NCI-H460 (cell line): ENCODE measurements around the gene PCSK4. TPM values are rescaled to one million over a fixed set of nuclear protein-coding genes. Genes with fewer than 3 reads are reported as not detected.
A peak's percentile ranks its signal among the peaks of the same experiment; 100 is the strongest.
"Not testable (repeated sequence)": the region's sequence is repeated elsewhere in the genome, so short reads cannot be mapped to it uniquely, and the experiment has no call there.

ENCODE experiments used
- DNase-seq: peaks from one replicate; pipeline ENCODE4 v3.0.0-alpha.2; 2016; ENCODE audit warnings: low read depth; ENCODE audit errors: extremely low read depth
- total RNA-seq: library from RNA; depleted of rRNA; stranded (reverse); fragments of >200 nt; shearing (Covaris generic); gene quantifications from 2 replicates; pipeline ENCODE4 v1.2.3, GENCODE V29; 2014

PCSK4 gene
- total RNA-seq, 1 experiment from 2014 or later: 0.79 TPM

GRCh38 chr19:1505991-1506881, 16.1 kb upstream of the PCSK4 start:
- DNase-seq: no peak

- DNase-seq: no peak
Measured at GRCh38 chr19:1505012-1505411, 14.9 kb upstream of the PCSK4 start.

- no peak for DNase-seq
Measured at GRCh38 chr19:1503925-1504773, 14.0 kb upstream of the PCSK4 start.

- DNase-seq: peak; percentile 22
Measured at GRCh38 chr19:1503089-1503924, 13.2 kb upstream of the PCSK4 start.

- no peak for DNase-seq
Measured at GRCh38 chr19:1502433-1503088, 12.4 kb upstream of the PCSK4 start.

GRCh38 chr19:1501200-1501595, 11.0 kb upstream of the PCSK4 start:
- DNase-seq: no peak

- not testable (repeated sequence) for DNase-seq
Measured at GRCh38 chr19:1499231-1499630, 9.1 kb upstream of the PCSK4 start.

GRCh38 chr19:1497578-1498235, 7.6 kb upstream of the PCSK4 start:
- DNase-seq: no peak

GRCh38 chr19:1496714-1497577, 6.8 kb upstream of the PCSK4 start:
- DNase-seq: no peak

- DNase-seq: no peak
Measured at GRCh38 chr19:1495799-1496713, 5.9 kb upstream of the PCSK4 start.

GRCh38 chr19:1495051-1495798, 5.1 kb upstream of the PCSK4 start:
- no peak for DNase-seq

- DNase-seq: no peak
Measured at GRCh38 chr19:1494115-1494815, 4.1 kb upstream of the PCSK4 start.

GRCh38 chr19:1492474-1493006, 2.4 kb upstream of the PCSK4 start:
- no peak for DNase-seq

GRCh38 chr19:1491849-1492170, 1.7 kb upstream of the PCSK4 start:
- DNase-seq: no peak

GRCh38 chr19:1491114-1491848, 1.1 kb upstream of the PCSK4 start, which contains the start of gene REEP6:
Gene REEP6 (plus strand): TSS chr19:1491181. CDS start chr19:1491270, 89 bp downstream.
- no peak for DNase-seq
